BJ (cell line): ENCODE measurements around the gene FCMR. TPM values are rescaled to one million over a fixed set of nuclear protein-coding genes. Genes with fewer than 3 reads are reported as not detected.

Experiments
- CTCF ChIA-PET: fragments of 350-600 bp; formaldehyde crosslinking; extraction: SDS; loops from one replicate; lab custom pipeline; 2021; ENCODE audit warnings: antibody characterized with exemption, inconsistent platforms; lab: Yijun Ruan, JAX
- POLR2A ChIA-PET: fragments of 300-600 bp; sonication (Branson Sonifier 250); formaldehyde crosslinking; extraction: SDS; loops from one replicate; lab custom pipeline; 2021; ENCODE audit warnings: antibody characterized with exemption; lab: Charles Lee
- DNase-seq: peaks from one replicate; pipeline ENCODE4 v3.0.0-alpha.2; 2011; ENCODE audit warnings: low read depth
- H3K27me3 ChIP-seq: 2 replicates; pipeline ENCODE4 v1.6.0; 2011; ENCODE audit warnings: low read length; ENCODE audit not compliant: control insufficient read depth, insufficient read depth
- H3K36me3 ChIP-seq: 2 replicates; pipeline ENCODE4 v1.5.1; 2011; ENCODE audit warnings: low read length; ENCODE audit not compliant: control insufficient read depth, insufficient read depth
- H3K4me3 ChIP-seq: 2 replicates; pipeline ENCODE4 v1.5.1; 2011; ENCODE audit warnings: low read depth, mild to moderate bottlenecking, control low read depth, low read length
- CTCF ChIP-seq: IDR thresholded peaks from 2 replicates; pipeline ENCODE4 v1.5.1; 2011; ENCODE audit warnings: low read depth, mild to moderate bottlenecking, control low read depth, inconsistent platforms, low read length, moderate library complexity; ENCODE audit not compliant: insufficient read depth
- polyA plus RNA-seq: library from polyadenylated mRNA; depleted of rRNA; stranded (reverse); fragments of >200 nt; gene quantifications from 2 replicates; pipeline ENCODE4 v1.2.3, GENCODE V29; 2011

Gene FCMR
- polyA plus RNA-seq, 1 experiment, result 1.4 TPM

- POLR2A ChIA-PET, result no interaction called here
- no peak for DNase-seq
- CTCF ChIA-PET, result interaction anchor here (0.6 to 2.1 kb wide), 6 partner anchors 9 to 157 kb away, joined by 3 to 4 read pairs (median 4); no protein-coding TSS in a partner anchor
- H3K36me3 ChIP-seq, result no peaks in the 10 kb centered on the region
- no peak for TF ChIP-seq CTCF
- H3K27me3 ChIP-seq, result peaks cover 2% of the 10 kb centered on the region
- H3K4me3 ChIP-seq, result no peak overlapping the region
Observed at GRCh38 chr1:206885341-206886060, 36.2 kb downstream of the FCMR start.

- no peaks in the 10 kb centered on the region for H3K36me3 ChIP-seq
- ChIA-PET POLR2A (no interaction called here), CTCF (interaction anchor here (0.6 to 2.1 kb wide), 11 partner anchors 9 to 910 kb away, joined by 3 to 5 read pairs (median 3); partner anchors contain the start of genes IL20 and IL24)
- DNase-seq, result no peak
- no peak for TF ChIP-seq CTCF
- H3K27me3 ChIP-seq, result peaks cover 2% of the 10 kb centered on the region
- H3K4me3 ChIP-seq, result no peak overlapping the region
Observed at GRCh38 chr1:206883876-206884275, 37.9 kb downstream of the FCMR start.

- Histone ChIP-seq H3K27me3 (peaks cover 2% of the 10 kb centered on the region), H3K36me3 (no peaks in the 10 kb centered on the region), H3K4me3 (no peak overlapping the region)
- CTCF ChIA-PET, result interaction anchor here (0.6 to 2.1 kb wide), 8 partner anchors 10 to 26 kb away, joined by 3 to 5 read pairs (median 4); partner anchors contain the start of genes IL20 and IL24
- no peak for TF ChIP-seq CTCF
- POLR2A ChIA-PET, result no interaction called here
- no peak for DNase-seq
Observed at GRCh38 chr1:206883160-206883559, 38.6 kb downstream of the FCMR start.

GRCh38 chr1:206882555-206882954 is 39.2 kb downstream of the FCMR start:
- no peak overlapping the region for H3K4me3 ChIP-seq
- no peaks in the 10 kb centered on the region for H3K36me3 ChIP-seq
- no peak for DNase-seq
- POLR2A ChIA-PET, result no interaction called here
- peaks cover 2% of the 10 kb centered on the region for H3K27me3 ChIP-seq
- CTCF ChIA-PET, result interaction anchor here (1.0 to 1.5 kb wide), 2 partner anchors 14 to 17 kb away, joined by 3 to 5 read pairs; partner anchors contain the start of genes IL20 and IL24
- no peak for TF ChIP-seq CTCF

- POLR2A ChIA-PET, result no interaction called here
Observed at GRCh38 chr1:206880314-206880713, 41.4 kb downstream of the FCMR start.

More at GRCh38 chr1:206880314-206880713, 41.4 kb downstream of the FCMR start:
- Histone ChIP-seq H3K36me3 (no peaks in the 10 kb centered on the region), H3K27me3 (peaks cover 2% of the 10 kb centered on the region), H3K4me3 (no peak overlapping the region)
- DNase-seq, result no peak
- no peak for TF ChIP-seq CTCF
- CTCF ChIA-PET, result interaction anchor here (1.2 to 1.5 kb wide), 2 partner anchors 9 to 11 kb away, joined by 3 to 5 read pairs; no protein-coding TSS in a partner anchor
